T-helper 22 cell (primary cell): ENCODE results near the gene RNF10.
"Not testable (repeated sequence)": the region's sequence is repeated elsewhere in the genome, so short reads cannot be mapped to it uniquely, and the experiment has no call there.

Source experiments
- DNase-seq: peaks from one replicate; pipeline ENCODE4 v3.0.0-alpha.2; 2020; ENCODE audit warnings: low read depth

RNF10 gene

DNA sequence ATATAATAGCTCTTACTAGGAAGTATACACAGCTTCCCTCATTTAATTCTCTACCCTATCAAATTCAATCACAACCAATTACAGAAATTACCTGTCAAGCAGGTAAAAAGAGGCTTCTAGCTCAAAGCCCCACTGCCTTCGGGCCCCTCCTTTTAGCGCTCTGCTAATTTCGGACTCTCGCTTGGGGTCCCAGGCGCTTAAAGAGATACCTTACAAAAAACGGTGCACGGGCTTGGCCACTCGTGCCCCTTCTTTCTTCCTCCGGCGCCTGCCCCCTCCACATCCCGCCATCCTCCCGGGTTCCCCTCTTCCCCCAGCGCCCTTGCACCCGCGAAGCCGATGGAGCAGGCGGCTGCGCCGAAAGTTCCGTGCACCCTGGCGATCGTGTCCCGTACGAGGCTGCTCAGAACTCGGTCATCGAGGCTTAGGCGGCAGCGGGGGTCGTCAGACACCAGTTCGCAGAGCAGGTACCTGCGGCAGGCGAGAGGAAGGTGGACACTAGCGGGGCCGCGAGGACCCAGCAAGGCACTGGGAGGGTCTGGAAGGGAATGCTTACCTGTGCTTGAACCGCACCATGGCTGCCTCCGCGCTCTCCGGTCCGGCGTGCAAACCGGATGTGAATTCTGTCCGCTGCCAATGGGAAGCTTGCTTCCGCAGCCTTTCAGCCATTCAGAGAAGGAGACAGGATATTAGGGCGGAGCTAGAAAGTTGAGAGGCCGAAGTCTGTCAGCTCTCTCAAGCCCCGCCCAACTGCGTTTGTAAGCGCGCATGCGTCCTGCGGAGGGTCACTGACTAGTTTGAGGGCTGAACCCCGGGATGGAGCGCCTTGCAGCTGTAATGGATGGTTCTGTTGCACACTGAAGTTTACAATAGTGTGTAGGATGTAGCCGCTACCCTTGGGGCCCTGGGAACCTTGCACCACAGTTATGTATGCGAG lies 46.9 kb downstream of the RNF10 start, which contains the start of gene POP5:
Gene POP5 (minus strand): TSS at position 616 of the 937 bp plus-strand sequence. CDS start 40 bp downstream, at position 576.
- DNase-seq, result peak; percentile 89

DNA sequence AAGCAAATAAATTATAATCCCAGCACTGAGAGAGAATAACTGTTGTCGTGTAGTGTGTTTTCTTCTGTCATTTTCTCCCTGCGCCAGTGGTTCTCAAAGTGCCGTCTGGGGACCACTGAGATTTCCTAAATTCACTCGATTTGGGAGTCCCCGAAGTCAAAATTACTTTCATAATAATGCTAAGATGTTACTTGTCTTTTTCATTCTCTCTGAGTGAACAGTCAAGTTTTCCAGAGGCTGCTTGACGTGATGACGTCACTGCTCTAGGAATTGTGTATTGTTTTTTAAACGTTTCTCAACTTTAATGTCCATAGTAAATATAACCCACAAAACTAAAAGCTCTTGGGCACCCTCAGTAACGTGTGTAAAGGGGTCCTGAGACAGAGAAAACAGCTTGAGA lies 47.8 kb downstream of the RNF10 start:
- DNase-seq, result no peak

DNA sequence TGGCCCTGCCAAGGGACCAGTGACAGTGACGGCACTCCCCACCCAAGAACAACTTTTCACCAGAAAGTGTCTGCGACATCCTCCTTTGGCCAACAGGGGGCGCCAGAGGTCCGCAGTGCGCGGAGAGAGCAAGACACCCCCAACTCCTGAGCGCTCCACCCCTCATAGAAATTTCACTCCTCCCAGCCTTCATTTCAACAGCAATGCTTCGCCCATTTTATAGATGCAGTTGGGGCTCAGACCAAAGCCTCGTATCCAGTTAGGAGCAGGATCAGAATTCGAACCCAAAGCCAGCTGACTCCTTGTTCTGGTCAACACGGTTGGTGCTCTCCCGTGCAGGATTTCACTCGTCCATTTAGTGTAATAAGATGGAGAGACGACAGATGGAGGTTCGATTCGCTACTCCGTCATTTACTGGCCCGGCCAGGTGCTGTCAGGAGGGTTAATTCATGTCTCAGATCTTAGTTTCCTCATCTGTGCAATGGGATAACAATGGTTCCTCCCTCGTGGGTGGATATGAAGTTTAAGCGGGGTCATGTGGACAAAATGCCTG lies 49.4 kb downstream of the RNF10 start:
- DNase-seq, result peak; percentile 48

DNA sequence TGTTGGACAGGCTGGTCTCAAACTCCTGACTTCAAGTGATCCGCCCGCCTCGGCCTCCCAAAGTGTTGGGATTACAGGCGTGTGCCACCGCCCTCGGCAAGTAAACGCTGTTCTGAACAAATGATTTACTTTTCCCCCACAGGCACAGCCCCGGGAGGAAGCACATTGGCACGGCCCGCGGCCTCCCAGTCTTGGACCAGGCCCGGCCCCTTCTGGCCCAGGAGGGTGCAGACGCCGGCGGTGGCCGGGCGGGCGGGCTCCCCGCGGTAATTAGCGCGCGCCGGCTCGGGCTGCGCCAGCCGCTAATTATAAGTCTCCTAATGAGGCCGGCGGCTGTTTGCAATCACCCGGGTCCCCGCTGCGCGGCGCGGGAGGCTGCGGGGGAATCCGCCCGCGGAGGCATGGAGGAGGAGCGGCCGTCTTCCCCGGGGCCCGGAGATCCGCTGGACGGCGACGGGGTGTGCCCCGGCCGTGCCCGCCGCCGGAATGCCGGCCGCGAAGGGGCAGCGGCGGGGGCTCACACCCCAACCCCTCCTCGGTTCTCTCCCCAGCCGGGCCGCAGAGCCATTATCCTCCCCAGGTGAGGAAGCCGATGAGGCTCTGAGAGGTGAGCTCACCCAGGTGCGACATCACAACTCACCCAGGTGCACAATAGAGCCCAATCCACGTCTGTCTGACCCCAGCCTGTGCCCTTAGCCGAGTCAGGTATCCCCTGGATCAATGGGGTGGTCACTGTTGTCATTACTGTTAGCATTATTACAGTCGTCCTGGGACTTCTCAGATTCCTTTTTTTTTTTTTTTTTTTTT lies 50.4 kb downstream of the RNF10 start:
- peak; percentile 32 for DNase-seq

DNA sequence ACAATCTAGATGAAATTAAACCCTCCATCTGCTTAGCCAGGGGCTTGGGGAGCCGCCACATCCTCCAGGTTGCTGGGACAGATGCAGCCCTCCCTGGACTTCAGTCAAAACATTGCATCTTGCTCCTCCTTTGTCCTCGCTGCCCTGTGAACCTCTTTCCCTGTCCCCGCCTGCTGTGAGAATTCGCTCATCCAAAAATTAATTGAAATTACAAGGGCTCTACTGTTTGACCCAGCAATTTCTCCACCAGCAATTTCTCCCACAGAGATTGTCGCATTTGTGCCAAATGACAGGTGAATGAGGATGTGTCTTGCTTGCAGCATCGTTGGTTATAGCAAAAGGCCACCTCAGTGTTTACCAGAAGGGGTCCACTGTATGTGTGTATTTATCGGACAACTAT lies 52.0 kb downstream of the RNF10 start:
- DNase-seq, result no peak

DNA sequence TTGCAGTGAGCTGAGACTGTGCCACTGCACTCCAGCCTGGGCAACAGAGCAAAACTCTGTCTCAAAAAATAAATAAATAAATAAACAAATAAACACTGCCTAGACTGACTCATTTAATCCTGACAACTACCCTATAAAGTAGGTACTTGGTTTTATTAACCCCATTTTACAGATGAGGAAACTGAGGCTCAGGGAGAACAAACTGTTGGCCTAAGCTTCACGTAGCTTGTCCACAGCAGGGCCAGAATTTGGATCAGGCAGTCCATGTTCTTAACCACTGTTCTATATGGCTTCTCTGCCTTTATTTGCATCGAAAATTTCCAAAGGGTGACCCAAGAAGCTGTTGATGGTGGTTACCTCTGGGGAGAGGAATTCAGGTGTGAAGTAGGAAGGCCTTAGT lies 52.7 kb downstream of the RNF10 start:
- no peak for DNase-seq

DNA sequence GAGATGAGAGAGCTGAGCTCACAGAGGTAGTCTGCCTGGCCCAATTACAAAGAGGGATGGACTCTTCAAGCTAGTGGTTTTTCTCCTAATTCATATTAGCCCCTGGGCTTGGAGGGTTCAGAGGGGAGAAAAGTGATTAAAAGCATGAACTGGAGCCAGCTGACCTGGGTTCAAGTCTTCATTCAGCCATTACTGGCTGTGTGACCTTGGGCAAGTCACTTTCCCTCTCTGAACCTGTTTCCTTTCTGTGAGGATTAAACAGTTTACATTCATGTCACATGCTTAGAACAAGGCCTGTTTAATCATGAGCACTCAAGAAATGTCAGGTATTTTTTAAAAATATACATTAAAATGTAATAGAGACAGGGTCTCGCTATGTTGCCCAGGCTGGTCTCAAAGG lies 54.2 kb downstream of the RNF10 start:
- DNase-seq, result no peak

DNA sequence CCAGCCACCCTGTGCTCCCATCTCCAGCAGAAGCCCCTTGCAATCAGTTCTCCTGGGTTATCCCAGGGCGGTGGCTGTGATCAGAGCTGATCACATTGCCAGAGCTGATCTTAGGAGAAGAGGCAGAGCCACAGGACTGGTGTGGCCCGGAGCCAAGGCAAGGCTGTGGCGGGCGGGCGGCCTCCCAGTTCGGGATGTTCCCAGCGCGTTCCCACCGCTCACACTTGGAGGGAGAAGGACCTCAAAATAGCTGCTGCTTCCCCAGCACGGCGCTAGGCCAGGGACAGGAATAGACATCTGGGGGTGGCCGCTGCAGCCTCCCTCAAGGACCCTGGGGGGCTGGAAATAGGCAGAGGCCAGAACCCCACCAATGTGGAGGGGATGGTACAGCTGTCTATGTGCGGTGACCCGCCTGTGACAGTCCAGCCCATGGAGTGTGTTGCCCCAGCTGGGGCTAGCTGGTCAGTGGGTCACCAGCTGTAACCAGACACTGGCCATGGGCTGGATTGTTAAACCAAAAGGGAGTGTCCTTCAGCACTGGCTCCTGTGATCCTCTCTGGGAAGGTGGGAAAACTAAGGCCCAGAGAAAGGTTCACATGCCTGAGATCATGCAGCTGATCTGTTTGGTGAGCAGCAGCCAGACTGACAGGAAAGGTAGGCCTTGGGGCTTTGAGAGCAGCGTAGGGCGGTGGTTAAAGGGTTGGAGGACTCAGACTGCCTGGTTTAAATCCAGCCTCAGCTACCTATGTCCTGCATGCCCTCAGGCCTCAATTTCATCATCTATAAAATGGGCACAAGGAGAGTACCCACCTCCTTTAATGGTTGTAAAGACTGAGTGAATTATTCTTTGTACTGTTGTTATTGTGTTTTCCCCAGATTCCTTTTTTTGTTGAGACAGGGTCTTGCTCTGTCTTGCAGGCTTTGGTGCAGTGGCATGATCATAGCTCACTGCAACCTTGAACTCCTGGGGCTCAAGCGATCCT lies 55.1 kb downstream of the RNF10 start:
- no peak for DNase-seq

DNA sequence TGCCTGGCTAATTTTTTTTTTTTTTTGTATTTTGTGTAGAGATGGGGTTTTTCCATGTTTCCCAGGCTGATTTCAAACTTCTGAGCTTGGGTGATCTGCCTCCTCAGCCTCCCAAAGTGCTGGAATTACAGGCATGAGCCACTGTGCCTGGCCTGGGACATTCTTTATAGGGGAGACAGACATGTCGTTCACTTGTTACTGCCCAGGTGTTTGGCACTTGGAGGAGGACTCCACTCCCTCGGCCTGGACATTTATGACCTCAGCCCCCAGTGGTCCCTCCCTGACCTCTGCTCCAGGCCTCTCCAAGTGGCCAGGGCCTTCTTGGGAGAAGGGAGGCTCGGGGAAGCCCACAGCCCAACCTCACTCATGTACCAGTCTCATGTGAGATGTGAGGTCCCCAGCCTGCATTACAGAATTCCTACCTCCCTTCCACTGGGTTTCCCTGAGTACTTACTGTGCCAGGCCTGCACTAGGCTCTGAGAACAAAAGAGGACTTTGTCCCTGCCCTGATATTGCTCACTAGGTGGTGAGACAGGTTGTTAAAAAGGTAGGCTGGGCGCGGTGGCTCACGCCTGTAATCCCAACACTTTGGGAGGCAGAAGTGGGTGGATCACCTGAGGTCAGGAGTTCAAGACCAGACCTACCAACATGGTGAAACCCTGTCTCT lies 56.7 kb downstream of the RNF10 start:
- DNase-seq, result no peak

DNA sequence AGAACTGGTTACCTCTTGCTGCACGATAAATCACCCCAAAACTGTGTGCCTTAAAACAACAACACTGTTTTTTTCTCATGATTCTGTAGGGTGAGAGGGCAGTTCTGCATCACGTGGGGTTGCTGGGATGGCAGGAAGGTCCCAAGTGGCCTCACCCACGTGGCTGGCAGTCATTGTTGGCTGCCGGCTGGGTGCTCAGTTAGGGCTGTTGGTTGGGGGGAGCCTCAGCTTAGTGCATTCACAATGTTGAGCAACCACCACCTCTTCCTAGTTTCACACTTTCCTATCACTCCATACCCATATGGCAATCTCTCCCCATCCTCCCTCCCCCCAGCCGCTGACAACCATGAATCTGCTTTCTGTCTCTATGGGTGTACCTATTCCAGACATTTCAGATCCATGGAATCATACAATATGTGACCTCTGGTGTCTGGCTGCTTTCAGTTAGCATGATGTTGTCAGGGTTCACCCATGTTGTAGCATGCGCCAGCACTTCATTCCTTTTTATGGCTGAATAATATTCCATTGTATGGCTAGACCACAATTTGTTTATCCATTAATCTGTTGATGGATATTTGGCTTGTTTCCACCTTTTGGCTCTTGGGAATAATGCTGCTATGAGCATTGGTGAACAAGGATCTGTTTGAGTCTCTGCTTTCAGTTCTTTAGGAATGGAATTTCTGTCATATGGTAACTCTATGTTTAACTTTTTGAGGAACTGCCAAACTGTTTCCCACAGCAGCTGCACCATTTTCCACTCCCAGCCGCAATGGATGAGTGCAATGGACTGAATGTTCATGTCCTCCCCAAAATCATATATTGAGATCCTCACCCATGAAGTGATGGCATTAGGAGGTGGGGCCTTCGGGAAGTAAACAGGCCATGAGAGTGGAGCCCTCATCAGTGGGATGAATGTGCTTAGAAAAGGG lies 58.2 kb downstream of the RNF10 start:
- no peak for DNase-seq

DNA sequence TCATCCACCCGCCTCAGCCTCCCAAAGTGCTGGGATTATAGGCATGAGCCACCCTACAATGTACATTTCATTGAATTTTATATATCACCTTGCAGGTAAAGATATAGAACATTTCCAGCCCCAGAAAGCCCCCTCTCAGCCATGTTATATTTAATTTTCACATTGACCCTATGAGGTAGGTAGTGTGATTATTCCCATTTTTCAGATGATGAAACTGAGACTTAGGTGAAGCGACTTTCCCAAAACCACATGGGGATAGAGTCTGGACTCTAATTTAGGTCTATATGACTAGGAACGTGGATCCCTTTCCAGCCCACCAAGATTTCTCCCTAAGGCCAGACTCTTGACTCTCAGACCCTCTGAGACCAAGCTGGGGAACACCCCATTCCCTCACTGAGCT lies 62.7 kb downstream of the RNF10 start:
- no peak for DNase-seq

DNA sequence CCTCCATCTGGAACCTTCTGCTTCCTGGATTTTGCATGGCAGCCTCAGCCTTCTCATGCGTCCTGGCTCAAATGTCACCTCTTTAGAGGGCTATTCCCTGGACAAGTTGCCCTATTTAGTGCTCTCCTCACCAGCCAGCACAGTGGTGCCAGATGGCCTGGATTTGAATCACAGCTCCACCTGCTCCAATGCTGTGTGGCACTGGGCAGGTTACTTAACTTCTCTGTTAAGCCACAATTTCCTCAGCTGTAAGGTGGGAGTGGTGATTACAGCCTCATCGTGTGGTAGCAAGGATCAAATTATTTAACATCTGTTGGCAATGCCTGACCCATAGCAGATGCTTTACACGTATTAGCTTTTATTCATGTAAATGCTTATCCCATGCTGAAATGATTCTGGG lies 63.7 kb downstream of the RNF10 start:
- no peak for DNase-seq

DNA sequence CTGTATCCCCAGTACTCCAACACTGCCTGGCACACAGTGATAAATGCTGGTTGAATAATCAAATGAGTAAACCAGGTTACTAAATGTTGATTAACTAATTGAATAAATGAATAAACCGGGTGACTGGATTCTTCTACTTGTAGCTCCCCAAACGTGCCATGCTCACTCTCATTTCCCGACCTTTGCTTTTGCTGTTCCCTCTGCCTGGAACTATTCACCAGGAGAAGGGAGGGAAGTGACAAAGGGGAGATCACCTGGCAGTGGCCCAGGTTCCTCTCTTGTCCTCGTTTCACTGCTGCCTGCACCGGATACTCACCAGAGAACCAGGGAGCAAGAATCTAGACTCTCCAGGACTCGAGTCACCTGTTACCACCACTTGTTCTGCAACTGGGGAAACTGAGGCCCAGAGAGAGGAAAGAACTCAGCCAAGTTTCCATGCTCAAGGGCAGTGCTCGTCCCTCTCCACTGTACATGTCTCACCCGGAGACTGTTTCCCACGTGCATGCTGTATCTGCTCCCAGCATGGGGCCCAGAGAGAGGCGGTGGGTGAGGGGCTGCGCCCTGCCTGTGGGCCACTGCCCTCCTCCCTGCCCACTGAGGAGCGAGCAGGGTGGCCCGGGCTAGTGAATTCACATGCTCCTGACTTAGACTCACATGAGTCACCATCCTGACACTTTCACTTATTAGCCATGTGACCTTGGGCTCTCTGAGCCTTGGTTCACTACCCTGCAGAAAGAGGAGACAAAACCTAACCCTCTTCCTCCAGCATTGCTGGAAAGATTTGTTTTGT lies 64.7 kb downstream of the RNF10 start:
- no peak for DNase-seq

DNA sequence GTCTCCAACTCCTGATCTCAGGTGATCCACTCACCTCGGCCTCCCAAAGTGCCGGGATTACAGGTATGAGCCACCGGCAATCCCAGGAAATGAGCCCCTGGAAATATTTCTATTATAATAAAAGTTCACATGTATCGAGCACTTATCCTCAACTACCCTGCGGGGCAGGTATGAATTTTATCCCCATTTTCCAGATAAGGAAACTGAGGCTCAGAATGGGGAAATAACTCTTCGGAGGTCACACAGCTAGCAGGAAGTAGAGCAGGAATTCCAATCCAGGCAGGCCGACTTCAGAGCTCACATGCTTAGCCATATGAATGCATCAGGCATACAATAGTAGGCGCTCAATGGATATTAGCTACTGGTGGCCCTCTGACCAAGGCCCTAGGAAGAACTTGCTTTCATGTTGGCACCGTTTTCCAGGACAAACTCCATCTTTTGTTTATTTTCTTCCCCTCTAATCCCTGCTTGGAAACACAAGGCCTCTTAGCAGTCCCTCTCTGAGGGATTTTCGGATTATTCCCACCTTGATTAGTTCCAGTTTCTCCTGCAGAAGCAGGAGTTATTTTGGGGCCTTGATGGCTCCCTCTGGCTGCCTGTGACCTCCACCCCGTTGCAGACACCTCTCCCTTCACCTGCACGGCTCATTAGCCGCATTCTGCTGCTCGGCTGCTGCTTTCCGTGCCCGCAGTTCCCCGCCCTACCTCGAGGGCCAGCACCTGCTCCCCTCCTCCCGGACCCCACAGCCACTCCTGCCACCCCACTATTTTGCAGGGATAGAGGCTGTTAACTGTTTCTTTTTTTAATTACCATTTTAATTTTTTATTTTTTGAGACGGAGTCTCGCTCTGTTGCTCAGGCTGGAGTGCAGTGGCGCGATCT lies 65.8 kb downstream of the RNF10 start:
- DNase-seq, result no peak

DNA sequence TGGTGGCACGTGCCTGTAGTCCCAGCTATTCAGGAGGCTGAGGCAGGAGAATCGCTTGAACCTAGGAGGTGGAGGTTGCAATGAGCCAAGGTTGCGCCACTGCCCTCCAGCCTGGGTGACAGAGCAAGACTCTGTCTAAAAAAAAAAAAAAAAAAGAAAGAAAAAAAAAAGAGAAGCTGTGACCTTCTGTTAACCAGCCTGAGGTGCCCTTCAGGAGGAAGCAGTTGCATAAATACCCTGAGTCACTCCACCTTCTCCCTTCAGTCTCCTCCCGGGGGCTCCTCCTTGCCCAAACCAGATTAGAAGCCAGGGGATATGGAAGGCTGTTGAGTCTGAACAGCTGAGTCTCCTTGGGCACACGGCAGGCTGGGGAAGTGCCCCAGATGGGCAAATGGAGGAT lies 68.3 kb downstream of the RNF10 start:
- DNase-seq, result not testable (repeated sequence)

DNA sequence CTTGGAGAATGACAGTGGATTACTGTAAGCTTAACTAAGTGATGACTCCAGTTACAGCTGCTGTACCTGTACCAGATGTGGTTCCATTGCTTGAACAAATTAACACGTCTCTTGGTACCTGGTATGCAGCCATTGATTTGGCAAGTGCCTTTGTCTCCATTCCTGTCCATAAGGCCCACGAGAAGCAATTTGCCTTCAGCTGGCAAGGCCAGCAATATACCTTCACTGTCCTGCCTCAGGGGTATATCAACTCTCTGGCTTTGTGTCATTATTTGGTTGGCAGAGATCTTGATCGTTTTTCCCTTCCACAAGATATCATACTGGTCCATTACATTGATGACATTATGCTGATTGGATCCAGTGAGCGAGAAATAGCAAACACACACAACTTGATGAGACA lies 76.4 kb downstream of the RNF10 start:
- no peak for DNase-seq

DNA sequence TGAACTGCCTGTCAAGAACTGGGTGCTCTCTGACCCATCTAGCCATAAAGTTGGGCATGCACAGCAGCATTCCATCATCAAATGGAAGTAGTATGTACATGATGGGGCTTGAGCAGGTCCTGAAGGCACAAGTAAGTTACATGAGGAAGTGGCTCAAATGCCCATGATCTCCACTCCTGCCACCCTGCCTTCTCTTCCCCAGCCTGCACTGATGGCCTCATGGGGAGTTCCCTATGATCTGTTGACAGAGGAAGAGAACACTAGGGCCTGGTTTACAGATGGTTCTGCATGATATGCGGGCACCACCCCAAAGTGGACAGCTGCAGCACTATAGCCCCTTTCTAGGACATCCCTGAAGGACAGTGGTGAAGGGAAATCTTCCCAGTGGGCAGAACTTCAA lies 77.4 kb downstream of the RNF10 start:
- not testable (repeated sequence) for DNase-seq

DNA sequence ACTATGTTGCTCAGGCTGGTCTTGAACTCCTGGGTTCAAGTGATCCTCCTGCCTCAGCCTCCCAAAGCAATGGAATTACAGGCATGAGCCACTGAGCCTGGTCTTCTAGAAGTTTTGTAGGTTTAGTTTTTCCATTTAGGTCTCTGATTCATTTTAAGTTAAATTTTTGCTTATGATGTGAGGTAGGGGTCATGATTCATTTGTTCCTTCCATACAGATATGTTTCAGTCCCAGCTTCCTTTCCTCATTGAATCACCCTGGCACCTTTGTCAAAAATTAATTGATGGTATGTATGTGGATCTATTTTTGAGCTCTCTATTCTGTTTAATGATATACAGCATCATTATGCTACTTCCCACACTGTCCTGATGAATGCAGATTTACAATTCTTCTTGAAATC lies 80.7 kb downstream of the RNF10 start:
- no peak for DNase-seq
